Glutamatergic neuron (in vitro differentiated cells): Measurements from ENCODE around the gene TTLL9. TPM values are rescaled to one million over a fixed set of nuclear protein-coding genes. Genes with fewer than 3 reads are reported as not detected.

Experiments
- DNase-seq: peaks from one replicate; pipeline ENCODE4 v3.0.0; 2022
- H3K27ac Mint-ChIP-seq: one replicate; pipeline ENCODE4 v1.8.0; 2020; ENCODE audit warnings: mild to moderate bottlenecking, mixed read lengths, inconsistent platforms; ENCODE audit not compliant: unreplicated experiment
- H3K27me3 Mint-ChIP-seq: one replicate; pipeline ENCODE4 v1.8.0; 2020; ENCODE audit warnings: mild to moderate bottlenecking, moderate library complexity, mixed read lengths, inconsistent platforms; ENCODE audit not compliant: unreplicated experiment
- H3K36me3 Mint-ChIP-seq: one replicate; pipeline ENCODE4 v1.8.0; 2020; ENCODE audit warnings: mild to moderate bottlenecking, mixed read lengths, inconsistent platforms; ENCODE audit not compliant: unreplicated experiment
- H3K4me1 Mint-ChIP-seq: one replicate; pipeline ENCODE4 v1.8.0; 2020; ENCODE audit warnings: mild to moderate bottlenecking, low read depth, mixed read lengths, inconsistent platforms; ENCODE audit not compliant: unreplicated experiment
- H3K4me3 Mint-ChIP-seq: one replicate; pipeline ENCODE4 v1.8.0; 2020; ENCODE audit warnings: mild to moderate bottlenecking, mixed read lengths, inconsistent platforms; ENCODE audit not compliant: unreplicated experiment
- H3K9me3 Mint-ChIP-seq: one replicate; pipeline ENCODE4 v1.8.0; 2020; ENCODE audit warnings: mild to moderate bottlenecking, moderate library complexity, mixed read lengths, inconsistent platforms; ENCODE audit not compliant: unreplicated experiment
- total RNA-seq: library from RNA; stranded (reverse); fragmentation: NEBNext Ultra II Directional; extraction: Animal tissue kit (Norgen Biotek cat#: 25700); gene quantifications from one replicate; pipeline ENCODE4 v1.2.1, GENCODE V29; 2021; ENCODE audit not compliant: unreplicated experiment
- TF ChIP-seq, protein P1 (sequence below): fragments of 200-600 bp; sonication (generic); IDR thresholded peaks from one replicate; pipeline ENCODE4 v1.5.0; 2021; ENCODE audit not compliant: partially characterized antibody, unreplicated experiment

The TTLL9 gene
- total RNA-seq, 1 donor from 2014 or later: 1.5 TPM

DNA sequence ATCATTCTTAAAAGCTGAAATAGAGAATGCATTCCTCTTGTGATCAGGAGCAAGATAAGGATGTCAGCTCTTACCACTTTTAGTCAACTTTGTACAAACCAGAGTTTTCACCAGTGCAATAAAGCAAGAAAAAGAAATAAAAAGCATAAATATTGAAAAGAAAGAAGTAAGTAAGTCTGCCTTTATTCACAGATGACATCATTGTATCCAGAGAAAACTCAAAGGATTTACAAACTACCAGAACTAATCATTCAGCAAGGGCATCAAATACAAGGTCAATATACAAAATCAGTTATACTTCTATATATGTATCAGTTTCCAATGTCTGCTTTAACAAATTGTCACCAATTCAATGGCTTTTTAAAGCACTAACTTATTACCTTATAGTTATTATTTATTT lies 13.4 kb downstream of the TTLL9 start:
- DNase-seq: no peak
- Mint-ChIP-seq H3K27ac (no peak overlapping the region), H3K4me1 (no peaks in the 10 kb centered on the region), H3K9me3 (peaks cover 3% of the 10 kb centered on the region), H3K27me3 (peaks cover 13% of the 10 kb centered on the region), H3K36me3 (no peaks in the 10 kb centered on the region), H3K4me3 (no peak overlapping the region)
- TF ChIP-seq, protein P1, sequence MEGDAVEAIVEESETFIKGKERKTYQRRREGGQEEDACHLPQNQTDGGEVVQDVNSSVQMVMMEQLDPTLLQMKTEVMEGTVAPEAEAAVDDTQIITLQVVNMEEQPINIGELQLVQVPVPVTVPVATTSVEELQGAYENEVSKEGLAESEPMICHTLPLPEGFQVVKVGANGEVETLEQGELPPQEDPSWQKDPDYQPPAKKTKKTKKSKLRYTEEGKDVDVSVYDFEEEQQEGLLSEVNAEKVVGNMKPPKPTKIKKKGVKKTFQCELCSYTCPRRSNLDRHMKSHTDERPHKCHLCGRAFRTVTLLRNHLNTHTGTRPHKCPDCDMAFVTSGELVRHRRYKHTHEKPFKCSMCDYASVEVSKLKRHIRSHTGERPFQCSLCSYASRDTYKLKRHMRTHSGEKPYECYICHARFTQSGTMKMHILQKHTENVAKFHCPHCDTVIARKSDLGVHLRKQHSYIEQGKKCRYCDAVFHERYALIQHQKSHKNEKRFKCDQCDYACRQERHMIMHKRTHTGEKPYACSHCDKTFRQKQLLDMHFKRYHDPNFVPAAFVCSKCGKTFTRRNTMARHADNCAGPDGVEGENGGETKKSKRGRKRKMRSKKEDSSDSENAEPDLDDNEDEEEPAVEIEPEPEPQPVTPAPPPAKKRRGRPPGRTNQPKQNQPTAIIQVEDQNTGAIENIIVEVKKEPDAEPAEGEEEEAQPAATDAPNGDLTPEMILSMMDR: no peak

DNA sequence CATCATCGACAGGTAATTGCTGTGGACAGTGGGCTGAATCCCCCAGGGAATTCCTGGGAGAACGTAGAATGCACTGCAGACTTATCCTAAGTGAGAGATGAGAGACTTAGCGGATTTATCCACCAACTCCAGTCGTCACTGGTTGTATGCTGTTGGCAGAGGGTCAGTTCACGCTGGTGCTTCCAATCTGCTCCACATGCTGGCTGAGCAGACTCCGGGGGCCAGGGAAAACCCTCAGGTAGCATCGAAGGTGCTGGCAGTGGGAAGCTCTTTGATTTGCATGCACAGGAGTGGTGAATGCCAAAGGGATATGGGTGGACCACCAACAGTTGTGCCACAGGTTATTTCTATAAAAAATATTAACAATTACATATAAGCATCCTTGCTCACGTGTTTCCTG lies 20.2 kb downstream of the TTLL9 start:
- Mint-ChIP-seq H3K9me3 (no peaks in the 10 kb centered on the region), H3K36me3 (no peaks in the 10 kb centered on the region), H3K27ac (no peak overlapping the region), H3K27me3 (peaks cover 6% of the 10 kb centered on the region), H3K4me3 (no peak overlapping the region), H3K4me1 (no peaks in the 10 kb centered on the region)
- TF ChIP-seq, protein P1: no peak
- DNase-seq: no peak

DNA sequence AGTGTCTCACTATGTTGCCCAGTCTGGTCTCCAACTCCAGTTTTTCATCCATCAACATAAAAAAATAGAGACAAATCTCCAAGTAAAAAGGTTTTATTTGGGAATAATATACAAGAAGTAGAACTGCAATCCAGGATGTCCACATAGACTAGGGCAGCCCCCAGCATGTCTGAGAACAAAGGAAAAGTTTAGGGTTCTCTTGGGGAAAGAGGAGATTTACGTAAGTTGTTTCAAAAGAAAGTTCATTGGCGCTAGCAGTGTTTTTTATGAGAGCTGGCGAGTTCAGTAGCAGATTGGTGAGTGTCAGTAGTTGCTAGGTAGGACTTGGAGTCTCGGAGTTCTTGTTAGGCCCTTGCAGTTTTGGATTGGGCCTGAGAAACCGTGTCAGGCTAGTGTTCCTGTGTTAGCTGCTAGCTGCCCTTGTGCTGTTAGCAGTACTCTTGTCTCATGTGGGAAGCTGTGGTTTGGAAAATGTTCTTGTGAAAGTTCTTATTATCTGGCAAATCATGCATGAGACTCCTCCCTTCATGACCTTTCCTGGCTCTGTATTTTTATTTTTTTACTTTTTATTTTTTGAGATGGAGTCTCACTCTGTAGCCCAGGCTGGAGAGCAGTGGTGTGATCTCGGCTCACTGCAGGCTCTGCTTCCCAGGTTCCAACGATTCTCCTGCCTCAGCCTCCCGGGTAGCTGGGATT lies 24.7 kb downstream of the TTLL9 start:
- H3K9me3 Mint-ChIP-seq: peaks cover 4% of the 10 kb centered on the region
- no peak for DNase-seq
- no peaks in the 10 kb centered on the region for H3K36me3 Mint-ChIP-seq
- peaks cover 2% of the 10 kb centered on the region for H3K27me3 Mint-ChIP-seq
- H3K4me3 Mint-ChIP-seq: no peak overlapping the region
- H3K27ac Mint-ChIP-seq: no peak overlapping the region
- no peaks in the 10 kb centered on the region for H3K4me1 Mint-ChIP-seq
- TF ChIP-seq, protein P1: no peak

DNA sequence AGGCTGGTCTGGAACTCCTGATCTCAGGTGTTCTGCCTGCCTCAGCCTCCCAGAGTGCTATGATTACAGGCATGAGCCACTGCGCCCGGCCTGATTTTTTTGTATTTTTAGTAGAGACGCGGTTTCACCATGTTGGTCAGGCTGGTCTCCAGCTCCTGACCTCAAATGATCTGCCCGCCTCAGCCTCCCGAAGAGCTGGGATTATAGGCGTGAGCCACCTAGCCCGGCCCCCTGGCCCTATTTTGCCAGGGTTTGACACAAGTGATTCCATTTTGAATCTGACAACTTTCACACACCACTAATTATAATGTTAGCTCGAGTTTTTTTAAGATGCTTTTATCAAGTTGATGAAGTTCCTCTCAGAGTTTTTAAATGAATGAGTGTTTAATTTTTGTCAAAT lies 25.6 kb downstream of the TTLL9 start:
- no peak overlapping the region for H3K27ac Mint-ChIP-seq
- H3K4me3 Mint-ChIP-seq: no peak overlapping the region
- TF ChIP-seq, protein P1: no peak
- no peaks in the 10 kb centered on the region for H3K4me1 Mint-ChIP-seq
- peaks cover 4% of the 10 kb centered on the region for H3K9me3 Mint-ChIP-seq
- peaks cover 4% of the 10 kb centered on the region for H3K27me3 Mint-ChIP-seq
- H3K36me3 Mint-ChIP-seq: no peaks in the 10 kb centered on the region
- no peak for DNase-seq

- Mint-ChIP-seq H3K9me3 (peaks cover 4% of the 10 kb centered on the region), H3K27me3 (peaks cover 4% of the 10 kb centered on the region), H3K27ac (no peak overlapping the region), H3K4me3 (no peak overlapping the region), H3K4me1 (no peaks in the 10 kb centered on the region), H3K36me3 (no peaks in the 10 kb centered on the region)
- no peak for DNase-seq
- TF ChIP-seq, protein P1: no peak
These were observed 27.1 kb downstream of the TTLL9 start for GRCh38 chr20:31897541-31897940.
